GDM1 (cell line): ENCODE measurements around the gene LHFPL2.

ENCODE experiments used
- DNase-seq: peaks from one replicate; lab custom pipeline; 2025; lab: John Stamatoyannopoulos, UW

Gene LHFPL2

GRCh38 chr5:78522476-78523260 is 125.9 kb downstream of the LHFPL2 start:
- DNase-seq: no peak

DNA sequence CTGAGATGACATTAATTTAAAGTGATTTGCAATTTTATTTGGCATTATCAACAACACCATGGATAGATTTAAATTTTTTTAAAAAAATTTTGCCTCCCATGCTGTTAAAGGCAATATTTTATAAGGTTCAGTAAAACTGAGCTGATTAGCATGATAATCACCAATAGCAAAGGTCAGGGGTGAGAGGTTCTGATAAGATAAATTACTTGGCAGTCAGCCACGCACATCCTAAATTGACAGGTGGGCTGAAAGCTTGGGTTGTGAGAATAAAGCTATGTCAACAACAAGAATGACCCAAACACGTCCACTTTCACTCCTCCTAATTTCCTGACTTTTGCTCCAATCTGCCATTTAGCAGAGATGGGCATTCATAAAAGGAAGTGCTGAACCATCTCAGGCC is 127.1 kb downstream of the LHFPL2 start:
- DNase-seq: no peak

DNA sequence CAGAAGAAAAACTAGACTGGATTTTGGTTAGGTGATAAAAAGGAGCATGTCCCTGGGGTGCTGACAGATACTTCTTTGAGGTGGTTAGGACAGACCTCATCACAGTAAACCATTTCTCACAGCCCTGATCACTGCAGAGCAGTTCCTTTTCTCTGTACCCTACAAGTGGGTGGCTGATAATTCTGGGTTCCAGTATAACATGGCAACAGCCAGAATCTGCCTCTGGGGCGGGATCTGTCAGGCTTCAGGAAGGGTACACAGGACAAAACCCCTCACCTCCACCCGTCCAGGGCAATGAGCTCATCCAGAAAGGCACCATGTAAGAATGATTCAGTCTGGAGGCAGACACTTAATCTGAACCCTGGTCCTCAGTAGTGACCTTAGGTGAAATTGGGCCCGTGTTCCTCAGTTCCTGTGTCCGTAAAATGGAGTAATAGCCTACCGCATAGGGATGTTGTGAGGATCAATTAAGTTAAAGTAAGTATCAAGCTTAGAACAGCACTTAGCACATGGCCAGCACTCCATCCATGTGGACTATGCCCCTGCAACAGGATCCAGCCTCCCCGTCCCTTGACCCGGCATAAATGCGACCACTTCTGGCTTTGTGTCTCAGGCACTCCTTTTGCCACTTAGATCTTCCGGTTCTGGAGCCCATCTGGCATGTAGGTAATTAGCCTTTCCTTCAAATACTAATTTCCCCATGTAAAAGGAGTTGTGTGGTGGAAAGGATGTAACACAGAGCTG is 129.2 kb downstream of the LHFPL2 start:
- no peak for DNase-seq

DNA sequence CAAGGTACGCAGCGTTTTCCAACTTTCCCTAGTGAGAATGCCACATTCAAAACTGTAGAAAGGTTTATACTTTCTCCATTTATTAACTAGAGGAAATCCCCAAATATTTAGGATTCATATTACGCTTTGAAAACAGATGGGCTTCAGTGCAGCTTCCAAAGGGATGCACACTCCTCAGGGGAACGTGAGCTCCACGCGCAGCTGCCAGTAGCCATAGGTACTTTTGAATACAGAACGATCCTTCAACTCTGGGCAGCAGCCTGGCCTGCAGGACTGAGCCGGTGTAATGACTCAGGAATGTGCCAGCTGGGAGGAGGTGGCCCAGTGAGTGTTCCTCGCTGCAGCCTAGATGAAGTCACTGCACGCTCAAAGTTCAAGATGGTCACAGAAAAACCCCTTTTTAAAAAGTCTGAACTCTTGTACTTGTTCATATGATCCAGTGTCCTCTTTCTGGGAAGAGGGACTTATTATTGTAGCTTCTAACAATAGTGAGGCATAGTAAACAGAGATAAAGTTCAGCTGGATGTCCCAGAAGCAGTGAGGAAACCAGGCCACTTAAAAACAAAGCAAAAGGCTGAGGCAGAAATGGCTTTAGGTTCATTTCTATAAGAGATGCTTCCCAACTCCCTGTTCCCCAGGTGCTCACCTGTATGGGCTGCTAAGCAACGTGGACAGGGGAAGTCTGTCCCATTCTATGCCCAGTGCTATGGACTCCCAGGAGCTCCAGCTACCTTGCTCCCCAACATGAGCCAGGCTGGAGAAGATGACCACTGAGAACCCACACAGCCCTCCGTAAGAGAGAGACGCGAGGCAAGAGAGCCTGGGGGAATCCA is 130.0 kb downstream of the LHFPL2 start:
- DNase-seq: no peak

GRCh38 chr5:78515670-78516069 is 132.9 kb downstream of the LHFPL2 start:
- DNase-seq: no peak

- no peak for DNase-seq
These were observed 133.9 kb downstream of the LHFPL2 start for GRCh38 chr5:78514427-78515330.

DNA sequence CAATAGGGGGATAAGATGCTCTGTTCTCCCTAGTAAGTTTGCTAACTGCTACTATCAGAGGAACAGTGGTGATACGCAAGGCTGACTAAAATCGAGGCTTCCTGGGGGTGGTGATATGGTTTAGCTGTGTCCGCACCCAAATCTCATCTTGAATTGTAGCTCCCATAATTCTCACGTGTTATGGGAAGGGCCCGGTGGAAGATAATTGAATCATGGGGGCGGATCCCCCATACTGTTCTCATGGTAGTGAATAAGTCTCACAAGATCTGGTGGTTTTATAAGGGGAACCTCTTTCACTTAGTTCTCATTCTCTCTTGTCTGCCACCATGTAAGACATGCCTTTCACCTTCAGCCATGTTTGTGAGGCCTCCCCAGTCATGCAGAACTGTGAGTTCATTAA is 135.1 kb downstream of the LHFPL2 start:
- no peak for DNase-seq

- no peak for DNase-seq
These were observed 136.1 kb downstream of the LHFPL2 start for GRCh38 chr5:78512435-78512834.

- DNase-seq: peak; percentile 47
These were observed 137.3 kb downstream of the LHFPL2 start for GRCh38 chr5:78511121-78511906.

- DNase-seq: peak; percentile 66
These were observed 138.4 kb downstream of the LHFPL2 start for GRCh38 chr5:78509884-78510769.

- DNase-seq: peak; percentile 19
These were observed 139.3 kb downstream of the LHFPL2 start for GRCh38 chr5:78509145-78509865.

- no peak for DNase-seq
These were observed 140.3 kb downstream of the LHFPL2 start for GRCh38 chr5:78508186-78508765.

DNA sequence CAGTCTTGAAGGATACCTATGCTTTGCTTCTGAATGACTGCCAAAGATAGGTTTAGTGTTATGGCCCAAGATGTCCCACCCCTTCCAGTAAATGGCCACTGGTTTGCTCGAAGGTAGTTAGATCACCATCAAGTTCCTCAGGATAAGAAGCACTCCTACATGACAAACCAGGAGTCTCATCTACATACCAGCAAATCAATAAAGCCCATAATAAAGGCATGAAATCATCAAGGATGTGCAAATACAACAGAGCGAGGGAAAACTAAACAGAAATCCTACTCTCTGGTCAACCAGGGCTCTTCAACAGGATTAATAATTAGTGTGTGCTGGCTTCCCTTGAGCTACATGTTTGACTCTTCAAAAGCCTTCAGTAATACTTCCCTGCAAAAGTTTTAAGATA is 141.0 kb downstream of the LHFPL2 start:
- DNase-seq: no peak

GRCh38 chr5:78506261-78507024 is 142.1 kb downstream of the LHFPL2 start:
- no peak for DNase-seq

- DNase-seq: no peak
These were observed 142.7 kb downstream of the LHFPL2 start for GRCh38 chr5:78505860-78506259.

GRCh38 chr5:78504704-78505677 is 143.6 kb downstream of the LHFPL2 start:
- no peak for DNase-seq
